WERI-Rb-1 (cell line): ENCODE results near the gene CTIF.

Source experiments
- DNase-seq: peaks from one replicate; pipeline ENCODE4 v3.0.0-alpha.2; 2020
- H3K27ac ChIP-seq: fragments of 250-450 bp; sonication (Bioruptor Pico); 2 replicates; pipeline ENCODE4 v1.5.1; 2020; ENCODE audit warnings: mild to moderate bottlenecking, moderate library complexity
- H3K27me3 ChIP-seq: fragments of 250-450 bp; sonication (Bioruptor Pico); 2 replicates; pipeline ENCODE4 v1.5.1; 2021; ENCODE audit warnings: mild to moderate bottlenecking, low read depth, moderate library complexity; ENCODE audit not compliant: insufficient read depth, severe bottlenecking
- H3K36me3 ChIP-seq: fragments of 250-450 bp; sonication (Bioruptor Pico); 2 replicates; pipeline ENCODE4 v1.5.1; 2020; ENCODE audit warnings: mild to moderate bottlenecking, moderate library complexity
- H3K4me3 ChIP-seq: 2 replicates; pipeline ENCODE4 v1.5.1; 2011; ENCODE audit warnings: low read depth, mild to moderate bottlenecking, control low read depth, low read length
- H3K9me3 ChIP-seq: fragments of 250-450 bp; sonication (Bioruptor Pico); 2 replicates; pipeline ENCODE4 v1.5.1; 2021; ENCODE audit warnings: mild to moderate bottlenecking, moderate library complexity; ENCODE audit not compliant: severe bottlenecking
- CTCF ChIP-seq: IDR thresholded peaks from 2 replicates; pipeline ENCODE4 v1.5.1; 2011; ENCODE audit warnings: low read depth, mild to moderate bottlenecking, control low read depth, inconsistent platforms, low read length

Gene CTIF

GRCh38 chr18:48841381-48842258, 302.8 kb downstream of the CTIF start:
- H3K27me3 ChIP-seq: no peaks in the 10 kb centered on the region
- no peaks in the 10 kb centered on the region for H3K9me3 ChIP-seq
- H3K36me3 ChIP-seq: no peaks in the 10 kb centered on the region
- no peak for TF ChIP-seq CTCF
- H3K27ac ChIP-seq: peak overlapping the region; percentile 58
- no peak overlapping the region for H3K4me3 ChIP-seq
- no peak for DNase-seq

- no peak for TF ChIP-seq CTCF
- H3K4me3 ChIP-seq: no peak overlapping the region
- no peaks in the 10 kb centered on the region for H3K9me3 ChIP-seq
- H3K36me3 ChIP-seq: peaks cover 2% of the 10 kb centered on the region; the same call in 1 of the 2 replicates
- H3K27ac ChIP-seq: peak overlapping the region; percentile 58
- DNase-seq: no peak
- H3K27me3 ChIP-seq: no peaks in the 10 kb centered on the region
These were observed 303.6 kb downstream of the CTIF start for GRCh38 chr18:48842259-48843061.

- no peak for DNase-seq
- Histone ChIP-seq H3K27me3 (no peaks in the 10 kb centered on the region), H3K27ac (peak overlapping the region; percentile 58), H3K4me3 (no peak overlapping the region), H3K36me3 (peaks cover 4% of the 10 kb centered on the region; the same call in 1 of the 2 replicates), H3K9me3 (no peaks in the 10 kb centered on the region)
- TF ChIP-seq CTCF: no peak
These were observed 304.3 kb downstream of the CTIF start for GRCh38 chr18:48843162-48843561.

- TF ChIP-seq CTCF: no peak
- Histone ChIP-seq H3K36me3 (peaks cover 4% of the 10 kb centered on the region; the same call in 1 of the 2 replicates), H3K27ac (no peak overlapping the region), H3K9me3 (no peaks in the 10 kb centered on the region), H3K4me3 (no peak overlapping the region), H3K27me3 (no peaks in the 10 kb centered on the region)
- no peak for DNase-seq
These were observed 304.8 kb downstream of the CTIF start for GRCh38 chr18:48843596-48843995.

GRCh38 chr18:48844271-48844670, 305.4 kb downstream of the CTIF start:
- DNase-seq: no peak
- H3K9me3 ChIP-seq: no peaks in the 10 kb centered on the region
- peaks cover 4% of the 10 kb centered on the region; the same call in 1 of the 2 replicates for H3K36me3 ChIP-seq
- H3K27me3 ChIP-seq: no peaks in the 10 kb centered on the region
- no peak for TF ChIP-seq CTCF
- no peak overlapping the region for H3K4me3 ChIP-seq
- H3K27ac ChIP-seq: no peak overlapping the region
